Stomach smooth muscle (tissue), 2 donors: Measurements from ENCODE around the gene LIPC.

Experiments used
- H3K27ac ChIP-seq: one replicate; pipeline ENCODE4 v1.7.0; 2013; ENCODE audit warnings: mild to moderate bottlenecking, low read length, inconsistent platforms
- H3K27me3 ChIP-seq, 2 donors: one replicate each; pipeline ENCODE4 v1.7.0; 2013; ENCODE audit warnings: low read length in 2 of 2; ENCODE audit not compliant: insufficient read depth in 2 of 2, control insufficient read depth in 1 of 2
- H3K36me3 ChIP-seq, 2 donors: one replicate each; pipeline ENCODE4 v1.7.0; 2013; ENCODE audit warnings: low read length in 2 of 2; ENCODE audit not compliant: control insufficient read depth in 2 of 2, insufficient read depth in 2 of 2
- H3K4me1 ChIP-seq: one replicate; pipeline ENCODE4 v1.7.0; 2013; ENCODE audit warnings: low read length; ENCODE audit not compliant: control insufficient read depth, insufficient read depth
- H3K4me3 ChIP-seq, 2 donors: one replicate each; pipeline ENCODE4 v1.7.0; 2013; ENCODE audit warnings: low read length in 2 of 2
- H3K9ac ChIP-seq, 2 donors: one replicate each; pipeline ENCODE4 v1.7.0; 2013; ENCODE audit warnings: low read length in 2 of 2, mild to moderate bottlenecking in 1 of 2
- H3K9me3 ChIP-seq, 2 donors: one replicate each; pipeline ENCODE4 v1.7.0; 2013; ENCODE audit warnings: low read length in 2 of 2; ENCODE audit not compliant: control insufficient read depth in 2 of 2
- donor health status: healthy.
- donor health status: Pancreatic carcinoma.

LIPC gene

DNA sequence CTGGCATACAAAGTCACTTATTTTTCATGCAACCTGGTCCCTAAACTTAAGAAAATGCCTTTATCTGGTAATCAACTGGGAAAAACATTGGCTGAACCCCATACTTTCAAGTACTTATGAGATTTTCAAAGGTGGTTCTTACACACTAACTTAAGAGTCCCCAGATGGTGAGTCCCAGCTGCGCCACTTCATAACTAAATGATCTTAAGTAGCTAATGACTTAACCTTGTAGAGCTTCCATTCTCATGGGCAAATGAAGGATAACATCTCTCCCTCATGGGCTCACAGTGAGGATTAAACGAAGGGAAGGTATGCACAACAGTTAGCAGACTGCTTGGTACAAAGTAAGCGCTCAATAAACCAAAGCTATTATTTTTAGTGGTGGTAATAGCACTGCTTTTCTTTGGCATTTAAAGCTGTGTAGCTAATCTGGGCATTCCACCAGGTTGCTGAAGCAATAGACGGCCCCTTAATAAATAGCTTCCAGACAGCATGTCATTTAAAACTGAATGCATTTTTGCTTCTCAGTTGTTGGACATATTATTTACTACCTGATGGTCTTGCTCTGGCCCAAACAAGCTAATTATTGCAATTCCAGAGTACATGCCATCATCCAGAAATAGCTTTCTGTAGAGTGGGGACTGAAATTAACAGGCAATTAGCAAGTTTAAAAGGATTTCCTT is 55.4 kb downstream of the LIPC start:
- Histone ChIP-seq H3K4me3 (no peak overlapping the region), H3K9ac (no peak overlapping the region), H3K9me3 (peaks cover 0 to 4% of the 10 kb centered on the region in 2 donors), H3K36me3 (no peaks in the 10 kb centered on the region), H3K27ac (no peak overlapping the region), H3K4me1 (no peaks in the 10 kb centered on the region), H3K27me3 (no peaks in the 10 kb centered on the region)

DNA sequence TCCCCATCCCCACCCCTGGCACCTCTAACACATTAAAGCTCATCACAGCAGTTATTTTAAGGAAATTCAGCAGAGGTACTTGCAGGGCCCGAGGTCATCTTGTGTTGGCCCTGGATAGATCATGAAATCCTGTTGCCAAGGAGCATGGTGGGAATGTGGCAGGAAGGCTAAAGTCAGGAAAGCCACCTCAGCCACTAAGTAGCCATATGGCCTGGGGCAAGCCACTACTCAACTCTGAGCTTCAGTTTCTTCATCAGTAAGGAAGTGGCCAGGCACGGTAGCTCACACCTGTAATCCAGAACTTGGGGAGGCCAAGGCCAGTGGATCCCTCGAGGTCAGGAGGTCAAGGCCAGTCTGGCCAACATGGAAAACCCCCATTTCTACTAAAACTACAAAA is 55.9 kb downstream of the LIPC start:
- Histone ChIP-seq H3K27ac (no peak overlapping the region), H3K27me3 (no peaks in the 10 kb centered on the region), H3K9ac (no peak overlapping the region), H3K4me1 (no peaks in the 10 kb centered on the region), H3K9me3 (peaks cover 0 to 4% of the 10 kb centered on the region in 2 donors), H3K36me3 (no peaks in the 10 kb centered on the region), H3K4me3 (no peak overlapping the region)

DNA sequence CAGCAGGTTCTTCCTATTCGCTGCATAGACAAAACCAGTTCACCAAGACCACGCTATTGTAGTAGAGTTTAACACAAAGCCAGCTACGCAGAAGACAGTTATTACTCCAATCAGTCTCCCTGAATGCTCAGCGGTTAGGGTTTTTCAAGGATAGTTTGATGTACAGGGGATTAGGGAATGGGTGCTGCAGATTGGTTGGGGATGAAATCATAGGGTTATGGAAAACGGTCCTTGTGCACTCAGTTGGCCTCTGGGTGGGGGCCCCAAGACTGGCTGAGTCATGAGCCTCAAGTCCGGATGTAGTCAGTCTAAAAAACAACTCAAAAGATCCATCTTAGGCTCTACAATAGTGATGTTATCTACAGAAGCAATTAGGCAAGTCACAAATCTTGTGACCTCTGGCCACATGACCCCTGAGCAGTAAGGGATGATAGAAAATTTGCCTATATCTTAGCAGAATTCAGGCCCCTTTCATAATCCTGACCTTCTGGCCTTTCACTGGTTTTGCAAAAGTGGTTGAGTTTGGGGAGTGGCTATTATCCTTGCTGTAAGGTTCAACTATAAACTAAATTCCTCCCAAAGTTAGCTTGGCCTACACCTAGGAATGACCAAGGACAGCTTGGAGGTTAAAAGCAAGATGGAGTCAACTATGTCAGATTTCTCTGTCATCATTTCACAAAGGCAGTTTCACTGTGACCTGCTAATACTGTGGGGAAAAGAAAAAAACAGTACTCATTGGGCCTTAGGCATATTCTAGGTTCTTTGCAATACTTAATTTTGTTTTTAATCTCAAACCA is 57.7 kb downstream of the LIPC start:
- no peaks in the 10 kb centered on the region for H3K36me3 ChIP-seq
- H3K4me1 ChIP-seq, result no peaks in the 10 kb centered on the region
- no peak overlapping the region for H3K27ac ChIP-seq
- H3K4me3 ChIP-seq, result no peak overlapping the region
- no peak overlapping the region for H3K9ac ChIP-seq
- no peaks in the 10 kb centered on the region for H3K27me3 ChIP-seq
- H3K9me3 ChIP-seq, result peaks cover 0 to 4% of the 10 kb centered on the region in 2 donors

DNA sequence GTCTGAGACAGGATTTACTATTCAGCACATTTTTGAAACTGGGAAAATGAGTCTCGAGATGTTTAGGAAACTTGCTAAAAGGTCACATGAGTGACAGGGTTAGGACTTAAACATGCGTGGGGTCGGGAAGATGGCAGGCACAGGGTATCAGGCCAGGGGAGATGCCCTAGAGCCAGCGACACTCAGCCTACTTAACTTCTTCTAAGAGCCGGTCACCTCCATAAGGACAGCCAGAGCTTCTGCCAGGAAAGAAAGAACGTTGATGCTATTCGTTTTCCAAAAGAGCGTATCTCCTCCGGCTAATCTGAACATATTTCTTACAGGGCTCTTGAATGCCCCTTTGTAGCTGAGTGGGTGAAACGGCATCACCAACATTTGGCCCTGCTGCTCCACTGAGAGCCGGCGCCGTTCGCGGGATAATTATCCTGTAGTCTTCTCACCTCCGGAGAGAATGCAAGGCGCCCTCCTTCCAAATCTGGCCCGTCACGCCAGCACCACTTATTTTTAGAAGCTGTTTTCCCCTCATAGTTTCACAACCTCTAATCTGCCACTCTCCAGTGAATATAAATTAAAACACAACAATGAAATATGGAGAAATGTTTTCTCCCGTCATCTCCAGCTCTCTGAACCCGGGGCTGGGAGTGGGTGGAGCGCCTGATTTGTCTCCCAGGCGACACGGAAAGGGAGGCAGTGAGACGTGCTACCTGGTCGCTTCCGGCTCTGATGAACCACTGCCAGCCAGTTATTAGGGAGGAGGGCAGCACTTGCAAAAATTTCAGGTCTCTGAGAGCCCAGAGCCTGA is 58.5 kb downstream of the LIPC start:
- Histone ChIP-seq H3K4me3 (no peak overlapping the region), H3K4me1 (no peaks in the 10 kb centered on the region), H3K9me3 (peaks cover 0 to 4% of the 10 kb centered on the region in 2 donors), H3K27ac (no peak overlapping the region), H3K36me3 (no peaks in the 10 kb centered on the region), H3K9ac (no peak overlapping the region), H3K27me3 (no peaks in the 10 kb centered on the region)

DNA sequence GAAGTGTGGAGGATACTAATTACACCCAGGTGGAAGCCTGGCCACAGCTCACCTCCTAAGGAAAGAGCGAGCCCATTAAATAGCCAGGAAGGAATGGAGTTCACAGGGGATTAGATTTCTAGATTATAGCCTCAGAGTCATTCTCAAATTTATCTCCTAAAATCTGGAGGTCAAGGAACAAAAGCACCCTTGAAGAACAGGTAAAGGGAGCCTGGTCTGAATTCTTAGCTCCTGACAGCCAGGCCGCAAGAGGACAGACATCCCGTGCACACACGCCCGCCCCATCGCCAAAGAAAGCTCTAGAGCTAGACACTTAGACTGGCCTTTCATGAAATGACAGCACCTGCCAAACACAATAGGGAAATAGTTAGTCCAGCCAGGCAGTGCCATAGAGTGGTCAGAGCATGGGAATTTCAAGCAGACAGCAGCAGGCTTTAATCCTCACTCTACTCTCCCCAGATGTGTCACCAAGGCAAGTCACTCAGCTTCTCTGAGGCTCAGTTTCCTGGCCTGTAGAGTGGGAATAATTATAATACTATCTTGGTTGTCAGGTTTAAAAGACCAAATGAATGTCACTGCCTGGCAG is 59.2 kb downstream of the LIPC start:
- Histone ChIP-seq H3K27ac (no peak overlapping the region), H3K4me1 (no peaks in the 10 kb centered on the region), H3K9ac (no peak overlapping the region), H3K36me3 (no peaks in the 10 kb centered on the region), H3K27me3 (no peaks in the 10 kb centered on the region), H3K4me3 (no peak overlapping the region), H3K9me3 (peaks cover 0 to 4% of the 10 kb centered on the region in 2 donors)

DNA sequence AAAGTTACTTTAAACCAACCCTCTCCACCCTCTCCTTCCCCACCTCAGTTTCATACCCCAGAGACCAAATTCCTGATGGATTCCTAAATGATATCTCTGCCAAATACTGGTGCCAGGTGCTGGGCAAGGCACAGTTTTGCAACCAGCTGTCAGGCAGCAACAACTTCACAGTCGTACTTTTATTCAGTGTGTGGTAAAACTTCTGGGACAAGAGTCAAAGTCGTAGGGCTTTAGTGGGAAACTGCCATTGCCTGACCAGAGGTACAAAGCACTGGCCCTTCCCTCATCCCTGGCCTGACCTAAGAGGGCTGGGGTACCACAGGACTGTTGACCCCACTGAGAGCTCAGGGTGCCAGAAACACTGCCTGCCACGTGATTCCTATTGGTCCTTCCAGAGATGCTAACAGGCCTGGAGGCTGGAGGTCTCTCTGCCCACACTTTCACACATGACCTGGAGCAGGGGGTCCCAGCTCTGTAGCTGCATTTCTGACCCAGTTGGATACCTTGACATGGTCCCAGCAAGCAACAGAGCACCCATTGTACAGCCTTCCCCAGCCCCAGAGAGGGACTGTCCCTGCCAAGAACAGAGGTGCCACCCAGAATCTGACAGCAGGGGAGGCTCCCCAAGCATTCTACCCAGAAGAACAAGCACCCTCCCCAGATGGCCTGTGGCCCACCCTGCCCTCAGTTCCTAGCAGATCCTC is 59.9 kb downstream of the LIPC start:
- Histone ChIP-seq H3K27me3 (no peaks in the 10 kb centered on the region), H3K9ac (no peak overlapping the region), H3K4me1 (no peaks in the 10 kb centered on the region), H3K9me3 (peaks cover 0 to 4% of the 10 kb centered on the region in 2 donors), H3K27ac (no peak overlapping the region), H3K4me3 (no peak overlapping the region), H3K36me3 (no peaks in the 10 kb centered on the region)

DNA sequence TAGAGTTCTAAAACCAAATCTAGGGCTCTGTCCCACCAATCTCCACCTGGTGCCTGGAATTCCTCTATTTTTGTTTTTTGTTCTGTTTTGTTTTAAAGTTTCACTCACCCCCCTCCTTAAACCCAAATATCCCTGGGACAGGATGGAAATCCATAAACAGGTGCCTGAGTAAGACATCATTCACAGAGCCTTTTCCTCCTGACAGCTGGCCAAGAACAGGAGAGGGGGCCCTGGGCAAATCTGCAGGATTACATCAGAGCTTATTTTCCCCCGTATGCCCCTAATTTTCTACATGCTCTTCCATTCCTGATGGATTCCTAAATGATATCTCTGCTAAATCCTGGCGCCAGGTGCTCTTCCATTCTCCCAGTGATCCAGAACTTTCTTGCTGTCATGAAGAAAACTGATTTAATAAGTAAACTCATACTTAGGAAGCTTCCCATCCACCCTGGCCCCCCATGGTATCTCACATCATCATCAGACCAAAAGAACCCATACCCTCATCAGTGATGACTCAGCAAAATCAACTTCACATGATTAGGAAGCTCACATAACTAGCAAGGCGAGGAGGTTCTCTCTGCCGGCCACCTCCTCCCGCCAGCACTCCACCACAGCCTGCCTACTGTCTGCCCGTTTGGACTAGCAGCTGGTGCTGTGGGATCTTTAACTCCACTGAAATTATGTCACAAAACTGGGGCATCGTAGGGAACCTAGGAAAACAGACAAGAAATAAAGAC is 61.0 kb downstream of the LIPC start:
- H3K4me1 ChIP-seq, result no peaks in the 10 kb centered on the region
- no peak overlapping the region for H3K9ac ChIP-seq
- H3K27ac ChIP-seq, result no peak overlapping the region
- H3K9me3 ChIP-seq, result peaks cover 0 to 4% of the 10 kb centered on the region in 2 donors
- H3K27me3 ChIP-seq, result peaks cover 0 to 2% of the 10 kb centered on the region in 2 donors
- H3K36me3 ChIP-seq, result no peaks in the 10 kb centered on the region
- H3K4me3 ChIP-seq, result no peak overlapping the region

DNA sequence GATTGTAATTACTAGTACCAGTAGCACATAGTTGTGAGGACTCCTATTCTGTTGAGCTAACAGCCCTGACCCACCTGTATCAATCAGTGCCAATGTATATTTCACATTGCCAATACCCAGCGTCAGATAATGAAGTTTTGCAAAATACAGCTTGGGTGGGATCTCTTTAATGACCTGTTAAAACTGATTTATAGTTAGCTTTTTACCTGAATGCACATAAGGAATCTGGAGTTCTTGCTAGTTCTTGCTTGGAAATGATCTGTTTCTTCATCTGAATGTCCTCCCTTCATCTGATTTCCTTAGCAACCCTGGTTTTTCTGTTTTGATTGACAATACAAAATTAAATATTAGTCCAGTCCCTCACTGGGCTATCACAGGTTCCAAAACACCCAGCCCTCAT is 62.8 kb downstream of the LIPC start:
- Histone ChIP-seq H3K9ac (no peak overlapping the region), H3K27ac (no peak overlapping the region), H3K4me1 (no peaks in the 10 kb centered on the region), H3K4me3 (no peak overlapping the region), H3K9me3 (peaks cover 0 to 2% of the 10 kb centered on the region in 2 donors), H3K36me3 (no peaks in the 10 kb centered on the region), H3K27me3 (peaks cover 0 to 2% of the 10 kb centered on the region in 2 donors)

DNA sequence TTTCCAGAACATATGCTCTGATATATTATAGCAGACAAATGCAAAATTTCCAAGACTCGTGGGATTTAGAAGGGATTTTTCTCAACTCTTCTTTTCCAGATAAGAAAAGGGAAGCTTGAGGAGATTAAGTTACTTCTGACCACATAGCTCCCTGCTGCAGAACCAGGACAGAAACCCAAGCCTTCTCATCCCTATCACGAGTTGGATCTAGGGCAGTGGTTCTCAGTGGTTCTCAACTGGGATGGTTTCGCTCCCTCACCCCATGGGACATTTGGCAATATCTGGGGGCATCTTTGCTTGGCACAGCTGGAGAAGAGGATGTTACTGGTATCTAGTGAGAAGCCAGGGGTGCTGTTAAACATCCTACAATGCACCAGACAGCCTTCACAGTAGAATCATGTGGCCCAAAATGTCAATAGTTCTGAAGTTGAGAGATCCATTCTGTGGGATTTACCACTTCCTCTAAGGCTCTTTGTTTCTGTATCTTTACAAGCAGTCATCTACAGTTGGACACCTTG is 64.2 kb downstream of the LIPC start:
- H3K4me3 ChIP-seq, result no peak overlapping the region
- peaks cover 0 to 2% of the 10 kb centered on the region in 2 donors for H3K27me3 ChIP-seq
- no peak overlapping the region for H3K9ac ChIP-seq
- no peak overlapping the region for H3K27ac ChIP-seq
- H3K9me3 ChIP-seq, result no peaks in the 10 kb centered on the region
- no peaks in the 10 kb centered on the region for H3K4me1 ChIP-seq
- no peaks in the 10 kb centered on the region for H3K36me3 ChIP-seq
